MM.1S (cell line): ENCODE results near the gene CCDC192.

Source experiments
- DNase-seq: peaks from one replicate; pipeline ENCODE4 v3.0.0-alpha.2; 2015
- H2AFZ ChIP-seq: fragments of 300-600 bp; sonication (generic); 2 replicates; pipeline ENCODE4 v1.6.0; 2016; ENCODE audit warnings: antibody characterized with exemption, low read length
- H3F3A ChIP-seq: fragments of 300-600 bp; sonication (generic); 2 replicates; pipeline ENCODE4 v1.6.1; 2016; ENCODE audit warnings: mild to moderate bottlenecking, antibody characterized with exemption, low read length, moderate library complexity, mixed read lengths; ENCODE audit not compliant: insufficient read depth
- H3K27ac ChIP-seq: fragments of 300-600 bp; sonication (generic); 2 replicates; pipeline ENCODE4 v1.5.1; 2016; ENCODE audit warnings: mild to moderate bottlenecking, low read length
- H3K27me3 ChIP-seq: fragments of 300-600 bp; sonication (generic); replicated peaks from 2 replicates; pipeline ENCODE4 v1.6.0; 2016; ENCODE audit warnings: low read length; ENCODE audit not compliant: insufficient read depth
- H3K36me3 ChIP-seq: fragments of 300-600 bp; sonication (generic); replicated peaks from 2 replicates; pipeline ENCODE4 v1.6.1; 2016; ENCODE audit warnings: mild to moderate bottlenecking, low read length, mixed read lengths; ENCODE audit not compliant: insufficient read depth
- H3K4me1 ChIP-seq: fragments of 300-600 bp; sonication (generic); 2 replicates; pipeline ENCODE4 v1.6.1; 2016; ENCODE audit warnings: low read length, mixed read lengths
- H3K4me2 ChIP-seq: fragments of 300-600 bp; sonication (generic); 2 replicates; pipeline ENCODE4 v1.6.0; 2016; ENCODE audit warnings: low read depth, low read length
- H3K4me3 ChIP-seq: fragments of 300-600 bp; sonication (generic); 2 replicates; pipeline ENCODE4 v1.5.1; 2016; ENCODE audit warnings: low read length, mixed read lengths
- H3K79me2 ChIP-seq: fragments of 300-600 bp; sonication (generic); 2 replicates; pipeline ENCODE4 v1.6.1; 2016; ENCODE audit warnings: mixed run types, low read length, mixed read lengths
- H3K9ac ChIP-seq: fragments of 300-600 bp; sonication (generic); 2 replicates; pipeline ENCODE4 v1.6.1; 2016; ENCODE audit warnings: low read length, mixed read lengths
- H3K9me2 ChIP-seq: fragments of 300-600 bp; sonication (generic); replicated peaks from 2 replicates; pipeline ENCODE4 v1.6.1; 2016; ENCODE audit warnings: mild to moderate bottlenecking, low read length, mixed read lengths; ENCODE audit not compliant: insufficient read depth
- H3K9me3 ChIP-seq: fragments of 300-600 bp; sonication (generic); replicated peaks from 2 replicates; pipeline ENCODE4 v1.6.1; 2016; ENCODE audit warnings: mild to moderate bottlenecking, low read length, mixed read lengths; ENCODE audit not compliant: insufficient read depth
- H4K20me1 ChIP-seq: fragments of 300-600 bp; sonication (generic); 2 replicates; pipeline ENCODE4 v1.6.1; 2016; ENCODE audit warnings: mild to moderate bottlenecking, low read length, moderate library complexity, mixed read lengths; ENCODE audit not compliant: insufficient read depth
- EZH2 ChIP-seq: fragments of 300-600 bp; sonication (generic); optimal IDR thresholded peaks from 2 replicates; pipeline ENCODE3; 2017; ENCODE audit warnings: low read depth, mild to moderate bottlenecking, antibody characterized with exemption, low read length, mixed read lengths
- EZH2phosphoT487 ChIP-seq: fragments of 300-600 bp; sonication (generic); IDR thresholded peaks from 2 replicates; pipeline ENCODE4 v1.6.1; 2018; ENCODE audit warnings: antibody characterized with exemption, low read length
- TF ChIP-seq, protein P1 (sequence below): fragments of 300-600 bp; sonication (generic); IDR thresholded peaks from 2 replicates; pipeline ENCODE4 v1.5.1; 2016; ENCODE audit warnings: antibody characterized with exemption, low read length, mixed read lengths

The CCDC192 gene

DNA sequence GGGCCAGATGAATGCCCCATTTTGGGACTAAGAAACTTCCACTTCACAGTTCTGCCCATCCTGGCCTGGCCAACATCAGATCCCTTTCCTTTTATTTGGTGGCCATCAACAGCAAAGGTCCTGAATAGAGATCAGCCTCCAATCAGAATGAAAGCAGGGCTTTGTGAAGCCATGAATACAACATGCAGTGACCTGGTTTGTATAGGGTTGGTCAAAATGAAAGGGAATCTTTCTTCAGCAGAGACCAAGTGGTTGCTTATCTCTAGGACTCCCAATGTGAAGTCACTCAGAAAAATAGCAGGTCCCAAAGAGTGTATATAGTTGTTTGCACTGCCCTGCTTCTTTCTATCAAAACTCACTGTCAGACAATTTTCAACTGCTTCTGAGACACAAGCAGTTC is 266.5 kb downstream of the CCDC192 start:
- no peak overlapping the region for H3K4me3 ChIP-seq
- no peak overlapping the region for H3K4me2 ChIP-seq
- no peaks in the 10 kb centered on the region for H3K4me1 ChIP-seq
- no peak for DNase-seq
- no peaks in the 10 kb centered on the region for H3K36me3 ChIP-seq
- TF ChIP-seq EZH2, result no peak
- no peak for TF ChIP-seq EZH2phosphoT487
- TF ChIP-seq, protein P1, sequence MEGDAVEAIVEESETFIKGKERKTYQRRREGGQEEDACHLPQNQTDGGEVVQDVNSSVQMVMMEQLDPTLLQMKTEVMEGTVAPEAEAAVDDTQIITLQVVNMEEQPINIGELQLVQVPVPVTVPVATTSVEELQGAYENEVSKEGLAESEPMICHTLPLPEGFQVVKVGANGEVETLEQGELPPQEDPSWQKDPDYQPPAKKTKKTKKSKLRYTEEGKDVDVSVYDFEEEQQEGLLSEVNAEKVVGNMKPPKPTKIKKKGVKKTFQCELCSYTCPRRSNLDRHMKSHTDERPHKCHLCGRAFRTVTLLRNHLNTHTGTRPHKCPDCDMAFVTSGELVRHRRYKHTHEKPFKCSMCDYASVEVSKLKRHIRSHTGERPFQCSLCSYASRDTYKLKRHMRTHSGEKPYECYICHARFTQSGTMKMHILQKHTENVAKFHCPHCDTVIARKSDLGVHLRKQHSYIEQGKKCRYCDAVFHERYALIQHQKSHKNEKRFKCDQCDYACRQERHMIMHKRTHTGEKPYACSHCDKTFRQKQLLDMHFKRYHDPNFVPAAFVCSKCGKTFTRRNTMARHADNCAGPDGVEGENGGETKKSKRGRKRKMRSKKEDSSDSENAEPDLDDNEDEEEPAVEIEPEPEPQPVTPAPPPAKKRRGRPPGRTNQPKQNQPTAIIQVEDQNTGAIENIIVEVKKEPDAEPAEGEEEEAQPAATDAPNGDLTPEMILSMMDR, result no peak
- H3K27me3 ChIP-seq, result no peaks in the 10 kb centered on the region
- no peak overlapping the region for H2AFZ ChIP-seq
- no peaks in the 10 kb centered on the region for H3K9me2 ChIP-seq
- H3K79me2 ChIP-seq, result no peaks in the 10 kb centered on the region
- H3K9ac ChIP-seq, result no peak overlapping the region
- no peaks in the 10 kb centered on the region for H3K9me3 ChIP-seq
- H3F3A ChIP-seq, result no peaks in the 10 kb centered on the region
- no peak overlapping the region for H3K27ac ChIP-seq
- no peaks in the 10 kb centered on the region for H4K20me1 ChIP-seq

- H3K36me3 ChIP-seq, result no peaks in the 10 kb centered on the region
- no peaks in the 10 kb centered on the region for H3K9me2 ChIP-seq
- DNase-seq, result no peak
- H3K27me3 ChIP-seq, result no peaks in the 10 kb centered on the region
- H3K4me2 ChIP-seq, result no peak overlapping the region
- H3K4me1 ChIP-seq, result no peaks in the 10 kb centered on the region
- no peak overlapping the region for H3K4me3 ChIP-seq
- no peaks in the 10 kb centered on the region for H4K20me1 ChIP-seq
- no peak overlapping the region for H3K27ac ChIP-seq
- H2AFZ ChIP-seq, result no peak overlapping the region
- TF ChIP-seq, protein P1, result no peak
- no peak for TF ChIP-seq EZH2phosphoT487
- no peak for TF ChIP-seq EZH2
- no peaks in the 10 kb centered on the region for H3F3A ChIP-seq
- H3K9ac ChIP-seq, result no peak overlapping the region
- no peaks in the 10 kb centered on the region for H3K9me3 ChIP-seq
- no peaks in the 10 kb centered on the region for H3K79me2 ChIP-seq
Observed at GRCh38 chr5:127970081-127970480, 266.9 kb downstream of the CCDC192 start.

DNA sequence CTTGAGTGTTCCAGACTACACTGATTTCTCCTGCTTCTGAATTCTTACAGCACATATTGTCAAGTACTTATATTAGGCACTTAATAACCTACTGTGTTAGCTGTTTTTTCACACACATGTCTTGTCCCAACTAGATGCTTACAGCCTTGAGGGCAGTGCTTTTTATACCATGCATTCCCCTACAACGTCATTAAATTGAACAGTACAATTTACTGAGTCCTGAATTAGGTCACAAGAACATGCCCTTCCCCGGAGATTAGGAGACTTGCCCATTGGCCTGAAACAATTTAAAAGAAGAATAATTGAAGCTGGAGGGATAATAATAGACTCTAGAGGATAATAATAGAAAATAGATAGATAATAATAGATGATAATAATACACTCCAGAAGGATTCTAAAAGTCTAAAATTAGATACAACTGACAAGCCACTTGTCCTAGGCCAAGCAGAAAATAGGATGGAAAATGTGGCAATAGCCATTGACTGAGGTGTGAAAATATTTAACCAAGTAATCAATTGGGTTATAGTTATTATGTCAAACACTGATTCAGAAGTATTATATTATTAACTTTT is 267.7 kb downstream of the CCDC192 start:
- no peaks in the 10 kb centered on the region for H3K27me3 ChIP-seq
- H3K9ac ChIP-seq, result no peak overlapping the region
- H4K20me1 ChIP-seq, result no peaks in the 10 kb centered on the region
- no peak for TF ChIP-seq EZH2
- TF ChIP-seq, protein P1, result no peak
- no peak for TF ChIP-seq EZH2phosphoT487
- H2AFZ ChIP-seq, result no peak overlapping the region
- H3K9me3 ChIP-seq, result no peaks in the 10 kb centered on the region
- H3K27ac ChIP-seq, result no peak overlapping the region
- DNase-seq, result no peak
- H3K9me2 ChIP-seq, result no peaks in the 10 kb centered on the region
- no peaks in the 10 kb centered on the region for H3K4me1 ChIP-seq
- no peaks in the 10 kb centered on the region for H3F3A ChIP-seq
- no peak overlapping the region for H3K4me2 ChIP-seq
- no peaks in the 10 kb centered on the region for H3K36me3 ChIP-seq
- H3K4me3 ChIP-seq, result no peak overlapping the region
- no peaks in the 10 kb centered on the region for H3K79me2 ChIP-seq
